SK-N-SH treated with all-trans-retinoic acid at 6 μM for 48 hours (cell line): ENCODE data around the gene CABLES1.

Experiments
- ATAC-seq: fragments of 200-7000 bp; cut with Tn5 transposase; 3 replicates; pipeline ENCODE4 v1.9.1; 2020; ENCODE audit warnings: mild to moderate bottlenecking, moderate library complexity
- CSDC2 ChIP-seq: fragments of 250-450 bp; sonication (Bioruptor Pico); IDR thresholded peaks from 2 replicates; pipeline ENCODE4 v1.5.0; 2020; ENCODE audit warnings: mild to moderate bottlenecking, moderate library complexity
- CSRNP3 ChIP-seq: fragments of 250-450 bp; sonication (Bioruptor Pico); IDR thresholded peaks from 2 replicates; pipeline ENCODE4 v1.5.1; 2021; ENCODE audit warnings: mild to moderate bottlenecking, moderate library complexity
- ESRRG ChIP-seq: fragments of 250-450 bp; sonication (Bioruptor Pico); IDR thresholded peaks from 2 replicates; pipeline ENCODE4 v1.6.1; 2021; ENCODE audit warnings: mild to moderate bottlenecking
- GLIS3 ChIP-seq: fragments of 250-450 bp; sonication (Bioruptor Pico); IDR thresholded peaks from 2 replicates; pipeline ENCODE4 v1.5.0; 2020; ENCODE audit warnings: mild to moderate bottlenecking, moderate library complexity
- ISL1 ChIP-seq: fragments of 250-450 bp; sonication (Bioruptor Pico); IDR thresholded peaks from 2 replicates; pipeline ENCODE4 v2.1.2; 2022; ENCODE audit warnings: mild to moderate bottlenecking, moderate library complexity
- OSR1 ChIP-seq: fragments of 250-450 bp; sonication (Bioruptor Pico); IDR thresholded peaks from 2 replicates; pipeline ENCODE4 v1.8.0; 2022; ENCODE audit warnings: moderate library complexity, mild to moderate bottlenecking, inconsistent platforms
- PATZ1 ChIP-seq: fragments of 250-450 bp; sonication (Bioruptor Pico); IDR thresholded peaks from 2 replicates; pipeline ENCODE4 v1.8.0; 2020; ENCODE audit warnings: mild to moderate bottlenecking, moderate library complexity, borderline replicate concordance
- PPARA ChIP-seq: fragments of 250-450 bp; sonication (Bioruptor Pico); IDR thresholded peaks from 2 replicates; pipeline ENCODE4 v1.5.0; 2020; ENCODE audit warnings: mild to moderate bottlenecking, borderline replicate concordance
- RARB ChIP-seq: fragments of 250-450 bp; sonication (Bioruptor Pico); IDR thresholded peaks from 2 replicates; pipeline ENCODE4 v1.8.0; 2021; ENCODE audit warnings: mild to moderate bottlenecking, moderate library complexity
- SNAI2 ChIP-seq: fragments of 250-450 bp; sonication (Bioruptor Pico); IDR thresholded peaks from 2 replicates; pipeline ENCODE4 v1.5.0; 2020; ENCODE audit warnings: mild to moderate bottlenecking, moderate library complexity
- TCF4 ChIP-seq: fragments of 250-450 bp; sonication (Bioruptor Pico); IDR thresholded peaks from 2 replicates; pipeline ENCODE4 v1.8.0; 2021; ENCODE audit warnings: mild to moderate bottlenecking, moderate library complexity, borderline replicate concordance
- TOX ChIP-seq: fragments of 250-450 bp; sonication (Bioruptor Pico); IDR thresholded peaks from 2 replicates; pipeline ENCODE4 v1.8.0; 2021; ENCODE audit warnings: mild to moderate bottlenecking, moderate library complexity, borderline replicate concordance
- ZFP3 ChIP-seq: fragments of 250-450 bp; sonication (Bioruptor Pico); IDR thresholded peaks from 2 replicates; pipeline ENCODE4 v1.5.0; 2020; ENCODE audit warnings: mild to moderate bottlenecking, moderate library complexity
- ZFP30 ChIP-seq: fragments of 450-650 bp; formaldehyde crosslinking; IDR thresholded peaks from 2 replicates; pipeline ENCODE4 v1.5.0; 2022; ENCODE audit warnings: mild to moderate bottlenecking, moderate library complexity
- ZNF565 ChIP-seq: fragments of 450-650 bp; formaldehyde crosslinking; conservative IDR thresholded peaks from 2 replicates; pipeline ENCODE4 v1.5.0; 2020; ENCODE audit warnings: low read depth, mild to moderate bottlenecking, moderate library complexity
- ZNF70 ChIP-seq: fragments of 450-650 bp; formaldehyde crosslinking; IDR thresholded peaks from 2 replicates; pipeline ENCODE4 v1.5.0; 2020; ENCODE audit warnings: mild to moderate bottlenecking, moderate library complexity
- ZNF8 ChIP-seq: fragments of 450-650 bp; formaldehyde crosslinking; IDR thresholded peaks from 2 replicates; pipeline ENCODE4 v1.5.0; 2020; ENCODE audit warnings: mild to moderate bottlenecking, moderate library complexity
- TF ChIP-seq, protein P1 (sequence below): fragments of 250-450 bp; sonication (Bioruptor Pico); IDR thresholded peaks from 2 replicates; pipeline ENCODE4 v1.5.0; 2020; ENCODE audit warnings: mild to moderate bottlenecking, moderate library complexity
- TF ChIP-seq, protein P2 (sequence below): fragments of 250-450 bp; sonication (Bioruptor Pico); IDR thresholded peaks from 2 replicates; pipeline ENCODE4 v1.8.0; 2021; ENCODE audit warnings: low read depth, mild to moderate bottlenecking, moderate library complexity, borderline replicate concordance
- TF ChIP-seq, protein P3 (sequence below): fragments of 250-450 bp; sonication (Bioruptor Pico); IDR thresholded peaks from 2 replicates; pipeline ENCODE4 v1.5.1; 2020; ENCODE audit warnings: low read depth, mild to moderate bottlenecking, moderate library complexity

CABLES1 gene

DNA sequence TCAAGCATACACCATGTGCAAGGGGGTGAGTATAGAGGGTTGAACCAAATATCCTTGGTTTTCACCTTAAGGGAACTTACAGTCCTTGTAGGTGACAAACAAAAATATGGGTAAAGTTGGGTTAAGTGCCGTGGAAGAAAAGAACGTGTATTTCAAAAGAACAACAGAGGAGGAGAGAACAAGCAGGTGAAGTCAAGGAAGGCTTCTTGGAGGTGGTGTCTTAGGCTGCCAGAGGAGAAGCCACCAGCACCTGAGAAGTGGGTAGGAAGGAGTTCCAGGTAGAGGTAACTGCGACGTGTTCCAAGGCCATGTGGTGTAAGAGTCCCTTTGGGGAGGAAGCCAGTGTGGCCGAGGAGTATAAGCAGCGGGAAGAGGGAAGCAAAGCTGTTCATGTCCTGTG lies 27.2 kb downstream of the CABLES1 start:
- ATAC-seq = no peak

DNA sequence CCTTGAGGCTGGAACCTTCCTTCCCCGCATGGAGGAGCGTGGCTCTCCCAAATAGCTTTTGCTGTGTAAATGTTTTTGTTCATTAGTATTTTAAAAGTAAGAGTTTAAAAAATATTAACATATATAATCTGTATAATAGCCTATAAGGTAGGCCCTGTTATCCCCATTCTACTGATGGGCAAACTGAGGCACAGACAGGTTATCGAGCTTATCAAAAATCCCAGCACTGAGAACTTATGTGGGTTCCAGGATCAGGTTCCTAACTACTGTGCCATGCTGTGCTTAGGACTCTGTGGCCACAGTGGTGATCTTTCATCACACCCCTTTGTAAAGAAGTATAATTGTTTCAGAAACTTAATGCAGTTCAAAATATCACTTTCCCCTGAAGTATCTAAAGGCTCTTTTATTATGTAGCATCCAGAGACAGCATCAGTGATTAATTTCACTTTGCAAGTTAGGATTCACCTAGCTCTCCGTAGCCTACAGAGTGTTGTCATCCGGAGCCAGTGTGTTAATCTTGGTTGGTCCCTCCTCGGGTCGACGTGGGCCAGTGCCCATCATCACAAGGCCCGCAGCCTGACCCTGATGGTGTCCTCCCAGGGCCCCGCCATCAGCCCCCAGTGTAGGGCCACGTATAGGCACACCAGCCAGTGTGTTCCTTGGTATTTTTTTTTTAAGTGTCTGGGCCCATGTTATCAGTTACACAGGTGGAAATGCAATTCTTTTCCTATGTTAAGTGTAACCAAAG lies 28.7 kb downstream of the CABLES1 start:
- no peak for ATAC-seq
- TF ChIP-seq, protein P1, sequence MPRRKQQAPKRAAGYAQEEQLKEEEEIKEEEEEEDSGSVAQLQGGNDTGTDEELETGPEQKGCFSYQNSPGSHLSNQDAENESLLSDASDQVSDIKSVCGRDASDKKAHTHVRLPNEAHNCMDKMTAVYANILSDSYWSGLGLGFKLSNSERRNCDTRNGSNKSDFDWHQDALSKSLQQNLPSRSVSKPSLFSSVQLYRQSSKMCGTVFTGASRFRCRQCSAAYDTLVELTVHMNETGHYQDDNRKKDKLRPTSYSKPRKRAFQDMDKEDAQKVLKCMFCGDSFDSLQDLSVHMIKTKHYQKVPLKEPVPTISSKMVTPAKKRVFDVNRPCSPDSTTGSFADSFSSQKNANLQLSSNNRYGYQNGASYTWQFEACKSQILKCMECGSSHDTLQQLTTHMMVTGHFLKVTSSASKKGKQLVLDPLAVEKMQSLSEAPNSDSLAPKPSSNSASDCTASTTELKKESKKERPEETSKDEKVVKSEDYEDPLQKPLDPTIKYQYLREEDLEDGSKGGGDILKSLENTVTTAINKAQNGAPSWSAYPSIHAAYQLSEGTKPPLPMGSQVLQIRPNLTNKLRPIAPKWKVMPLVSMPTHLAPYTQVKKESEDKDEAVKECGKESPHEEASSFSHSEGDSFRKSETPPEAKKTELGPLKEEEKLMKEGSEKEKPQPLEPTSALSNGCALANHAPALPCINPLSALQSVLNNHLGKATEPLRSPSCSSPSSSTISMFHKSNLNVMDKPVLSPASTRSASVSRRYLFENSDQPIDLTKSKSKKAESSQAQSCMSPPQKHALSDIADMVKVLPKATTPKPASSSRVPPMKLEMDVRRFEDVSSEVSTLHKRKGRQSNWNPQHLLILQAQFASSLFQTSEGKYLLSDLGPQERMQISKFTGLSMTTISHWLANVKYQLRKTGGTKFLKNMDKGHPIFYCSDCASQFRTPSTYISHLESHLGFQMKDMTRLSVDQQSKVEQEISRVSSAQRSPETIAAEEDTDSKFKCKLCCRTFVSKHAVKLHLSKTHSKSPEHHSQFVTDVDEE (CRISPR knock-in tag) = no peak
- TF ChIP-seq, protein P2, sequence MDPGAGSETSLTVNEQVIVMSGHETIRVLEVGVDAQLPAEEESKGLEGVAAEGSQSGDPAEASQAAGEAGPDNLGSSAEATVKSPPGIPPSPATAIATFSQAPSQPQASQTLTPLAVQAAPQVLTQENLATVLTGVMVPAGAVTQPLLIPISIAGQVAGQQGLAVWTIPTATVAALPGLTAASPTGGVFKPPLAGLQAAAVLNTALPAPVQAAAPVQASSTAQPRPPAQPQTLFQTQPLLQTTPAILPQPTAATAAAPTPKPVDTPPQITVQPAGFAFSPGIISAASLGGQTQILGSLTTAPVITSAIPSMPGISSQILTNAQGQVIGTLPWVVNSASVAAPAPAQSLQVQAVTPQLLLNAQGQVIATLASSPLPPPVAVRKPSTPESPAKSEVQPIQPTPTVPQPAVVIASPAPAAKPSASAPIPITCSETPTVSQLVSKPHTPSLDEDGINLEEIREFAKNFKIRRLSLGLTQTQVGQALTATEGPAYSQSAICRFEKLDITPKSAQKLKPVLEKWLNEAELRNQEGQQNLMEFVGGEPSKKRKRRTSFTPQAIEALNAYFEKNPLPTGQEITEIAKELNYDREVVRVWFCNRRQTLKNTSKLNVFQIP = no peak
- TF ChIP-seq ZNF565 (CRISPR knock-in tag) (no peak), PATZ1 (no peak), ISL1 (CRISPR knock-in tag) (no peak), ESRRG (CRISPR knock-in tag) (no peak), OSR1 (CRISPR knock-in tag) (no peak), ZNF70 (CRISPR knock-in tag) (no peak), PPARA (CRISPR knock-in tag) (no peak), GLIS3 (no peak), TOX (CRISPR knock-in tag) (no peak), CSRNP3 (CRISPR knock-in tag) (no peak), SNAI2 (CRISPR knock-in tag) (no peak), ZFP3 (CRISPR knock-in tag) (no peak), ZFP30 (CRISPR knock-in tag) (no peak), CSDC2 (CRISPR knock-in tag) (no peak), RARB (CRISPR knock-in tag) (no peak), ZNF8 (no peak)

More for the DNA sequence above, 27.2 kb downstream of the CABLES1 start:
- TF ChIP-seq PPARA (CRISPR knock-in tag) (no peak), ESRRG (CRISPR knock-in tag) (no peak), TCF4 (CRISPR knock-in tag) (no peak), RARB (CRISPR knock-in tag) (no peak), ZNF8 (no peak), TOX (CRISPR knock-in tag) (no peak), OSR1 (CRISPR knock-in tag) (no peak), SNAI2 (CRISPR knock-in tag) (no peak), ZNF70 (CRISPR knock-in tag) (no peak)
- TF ChIP-seq, protein P2 = no peak
- TF ChIP-seq, protein P3, sequence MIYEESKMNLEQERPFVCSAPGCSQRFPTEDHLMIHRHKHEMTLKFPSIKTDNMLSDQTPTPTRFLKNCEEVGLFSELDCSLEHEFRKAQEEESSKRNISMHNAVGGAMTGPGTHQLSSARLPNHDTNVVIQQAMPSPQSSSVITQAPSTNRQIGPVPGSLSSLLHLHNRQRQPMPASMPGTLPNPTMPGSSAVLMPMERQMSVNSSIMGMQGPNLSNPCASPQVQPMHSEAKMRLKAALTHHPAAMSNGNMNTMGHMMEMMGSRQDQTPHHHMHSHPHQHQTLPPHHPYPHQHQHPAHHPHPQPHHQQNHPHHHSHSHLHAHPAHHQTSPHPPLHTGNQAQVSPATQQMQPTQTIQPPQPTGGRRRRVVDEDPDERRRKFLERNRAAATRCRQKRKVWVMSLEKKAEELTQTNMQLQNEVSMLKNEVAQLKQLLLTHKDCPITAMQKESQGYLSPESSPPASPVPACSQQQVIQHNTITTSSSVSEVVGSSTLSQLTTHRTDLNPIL = no peak
